Neuronal stem cell (in vitro differentiated cells): ENCODE measurements around the gene CFAP54.

Experiments used
- DNase-seq: peaks from one replicate; pipeline ENCODE4 v3.0.0-alpha.2; 2013; ENCODE audit warnings: low spot score
- H2AFZ ChIP-seq: one replicate; pipeline ENCODE4 v1.6.1; 2013; ENCODE audit warnings: mild to moderate bottlenecking, low read length, inconsistent platforms
- H2AK5ac ChIP-seq: 2 replicates; pipeline ENCODE4 v1.6.1; 2013; ENCODE audit warnings: low read depth, mild to moderate bottlenecking, inconsistent platforms, low read length, moderate library complexity, mixed read lengths
- H2BK120ac ChIP-seq: 2 replicates; pipeline ENCODE4 v1.6.1; 2013; ENCODE audit warnings: low read depth, mild to moderate bottlenecking, inconsistent platforms, low read length, moderate library complexity, mixed read lengths
- H2BK12ac ChIP-seq: one replicate; pipeline ENCODE4 v1.6.1; 2013; ENCODE audit warnings: low read length, inconsistent platforms
- H2BK15ac ChIP-seq: 2 replicates; pipeline ENCODE4 v1.6.1; 2013; ENCODE audit warnings: mild to moderate bottlenecking, low read length, inconsistent platforms, mixed read lengths
- H2BK5ac ChIP-seq: one replicate; pipeline ENCODE4 v1.6.1; 2013; ENCODE audit warnings: inconsistent platforms, mild to moderate bottlenecking, low read length, moderate library complexity
- H3K14ac ChIP-seq: one replicate; pipeline ENCODE4 v1.6.1; 2013; ENCODE audit warnings: low read length, inconsistent platforms
- H3K18ac ChIP-seq: 2 replicates; pipeline ENCODE4 v1.6.1; 2013; ENCODE audit warnings: low read length, inconsistent platforms
- H3K23ac ChIP-seq: 2 replicates; pipeline ENCODE4 v1.6.1; 2013; ENCODE audit warnings: low read depth, mild to moderate bottlenecking, mixed read lengths, low read length, inconsistent platforms; ENCODE audit not compliant: poor library complexity
- H3K27ac ChIP-seq: replicated peaks from 3 replicates; pipeline ENCODE4 v1.5.1; 2013; ENCODE audit warnings: low read length, inconsistent platforms
- H3K27me3 ChIP-seq, 3 experiments: 2 replicates each; pipeline ENCODE4 v1.6.1; 2013; ENCODE audit warnings: low read length in 3 of 3, mild to moderate bottlenecking in 2 of 3, inconsistent platforms in 1 of 3, low read depth in 1 of 3, mixed read lengths in 1 of 3, moderate library complexity in 1 of 3; ENCODE audit not compliant: control insufficient read depth in 3 of 3, insufficient read depth in 3 of 3
- H3K36me3 ChIP-seq, 2 donors: replicated peaks in 1 of 2; 2 replicates each; pipeline ENCODE4 v1.6.1; 2013; ENCODE audit warnings: low read length in 2 of 2; ENCODE audit not compliant: control insufficient read depth in 2 of 2, insufficient read depth in 2 of 2
- H3K4ac ChIP-seq: 2 replicates; pipeline ENCODE4 v1.6.1; 2013; ENCODE audit warnings: inconsistent platforms, mild to moderate bottlenecking, low read length, moderate library complexity
- H3K4me1 ChIP-seq, 2 donors: 1 replicate in 1 of 2; 2 replicates in 1 of 2; pipeline ENCODE4 v1.6.1; 2013; ENCODE audit warnings: low read length in 2 of 2, low read depth in 1 of 2; ENCODE audit not compliant: control insufficient read depth in 2 of 2, insufficient read depth in 1 of 2
- H3K4me2 ChIP-seq: one replicate; pipeline ENCODE4 v1.6.1; 2013; ENCODE audit warnings: mild to moderate bottlenecking, low read length, inconsistent platforms; ENCODE audit not compliant: insufficient read depth, poor library complexity, severe bottlenecking
- H3K4me3 ChIP-seq, 2 donors: 2 replicates each; pipeline ENCODE4 v1.5.1; 2013; ENCODE audit warnings: low read length in 2 of 2, mild to moderate bottlenecking in 2 of 2, inconsistent platforms in 1 of 2, moderate library complexity in 1 of 2
- H3K79me1 ChIP-seq: one replicate; pipeline ENCODE4 v1.6.1; 2013; ENCODE audit warnings: low read depth, mild to moderate bottlenecking, inconsistent platforms, low read length, moderate library complexity
- H3K9ac ChIP-seq: one replicate; pipeline ENCODE4 v1.6.1; 2013; ENCODE audit warnings: mild to moderate bottlenecking, low read depth, low read length, inconsistent platforms; ENCODE audit not compliant: poor library complexity
- H3K9me3 ChIP-seq, 2 donors: replicated peaks in 1 of 2; 2 replicates each; pipeline versions ENCODE3 to v1.6.1; 2013; ENCODE audit warnings: low read length in 2 of 2, mild to moderate bottlenecking in 2 of 2, inconsistent platforms in 1 of 2, low read depth in 1 of 2, mixed read lengths in 1 of 2, moderate library complexity in 1 of 2; ENCODE audit not compliant: control insufficient read depth in 2 of 2, insufficient read depth in 1 of 2
- H4K8ac ChIP-seq: one replicate; pipeline ENCODE4 v1.6.1; 2013; ENCODE audit warnings: low read depth, mild to moderate bottlenecking, inconsistent platforms, low read length, moderate library complexity
- H4K91ac ChIP-seq: one replicate; pipeline ENCODE4 v1.6.1; 2013; ENCODE audit warnings: low read length, low read depth, mild to moderate bottlenecking, inconsistent platforms; ENCODE audit not compliant: poor library complexity
- WGBS, 2 donors: extraction: QIAGEN DNeasy Blood & Tissue Kit; methylation state at CpG; one replicate each; pipeline ENCODE4 v1.1.7; 2013; ENCODE audit warnings: missing lambda C conversion rate in 2 of 2, mixed read lengths in 1 of 2; ENCODE audit not compliant: insufficient read length in 2 of 2, insufficient replicate concordance in 1 of 2; ENCODE audit errors: extremely low coverage in 2 of 2; 5-methylcytosine and 5-hydroxymethylcytosine counted together

Gene CFAP54

GRCh38 chr12:96824838-96825236 is 335.5 kb downstream of the CFAP54 start:
- Histone ChIP-seq H4K8ac (no peak overlapping the region), H3K4me2 (no peak overlapping the region), H3K79me1 (no peaks in the 10 kb centered on the region), H3K23ac (no peak overlapping the region), H2AK5ac (no peak overlapping the region), H4K91ac (no peak overlapping the region), H3K4me3 (no peak overlapping the region), H2BK12ac (no peak overlapping the region), H2BK5ac (no peak overlapping the region), H2BK120ac (no peak overlapping the region), H3K4me1 (peaks cover 0 to 1% of the 10 kb centered on the region in 2 donors), H3K27ac (no peak overlapping the region), H3K9ac (no peak overlapping the region), H3K27me3 (no peaks in the 10 kb centered on the region), H3K14ac (no peak overlapping the region), H3K36me3 (no peaks in the 10 kb centered on the region), H3K9me3 (no peaks in the 10 kb centered on the region), H3K18ac (no peak overlapping the region), H3K4ac (no peak overlapping the region), H2AFZ (no peak overlapping the region), H2BK15ac (no peak overlapping the region)
- no CpG with 5 or more reads among the region's 2 CpGs for WGBS, 2 donors
- no peak for DNase-seq

- Histone ChIP-seq H2BK5ac (no peak overlapping the region), H3K27ac (no peak overlapping the region), H2BK12ac (no peak overlapping the region), H3K9me3 (peaks cover 0 to 5% of the 10 kb centered on the region in 2 donors), H3K9ac (no peak overlapping the region), H3K4ac (no peak overlapping the region), H3K27me3 (no peaks in the 10 kb centered on the region), H2AFZ (no peak overlapping the region), H3K4me3 (no peak overlapping the region), H3K4me2 (no peak overlapping the region), H4K8ac (no peak overlapping the region), H2BK15ac (no peak overlapping the region), H3K14ac (no peak overlapping the region), H2BK120ac (no peak overlapping the region), H3K79me1 (no peaks in the 10 kb centered on the region), H4K91ac (no peak overlapping the region), H3K36me3 (no peaks in the 10 kb centered on the region), H3K18ac (no peak overlapping the region), H3K4me1 (no peaks in the 10 kb centered on the region), H2AK5ac (no peak overlapping the region), H3K23ac (no peak overlapping the region)
- WGBS, 2 donors = no CpG with 5 or more reads among the region's 5 CpGs
- DNase-seq = no peak
These were observed 338.9 kb downstream of the CFAP54 start for GRCh38 chr12:96828169-96828789.

- no peak overlapping the region for H2BK5ac ChIP-seq
- no peaks in the 10 kb centered on the region for H3K36me3 ChIP-seq
- no peak overlapping the region for H3K23ac ChIP-seq
- WGBS, 2 donors = no CpG with 5 or more reads among the region's 3 CpGs
- no peak overlapping the region for H3K14ac ChIP-seq
- no peaks in the 10 kb centered on the region for H3K27me3 ChIP-seq
- H3K4me1 ChIP-seq = no peaks in the 10 kb centered on the region
- no peak overlapping the region for H3K9ac ChIP-seq
- H3K18ac ChIP-seq = no peak overlapping the region
- H2BK120ac ChIP-seq = no peak overlapping the region
- peaks cover 2 to 5% of the 10 kb centered on the region in 2 donors for H3K9me3 ChIP-seq
- no peak overlapping the region for H2AFZ ChIP-seq
- H4K8ac ChIP-seq = no peak overlapping the region
- H4K91ac ChIP-seq = no peak overlapping the region
- no peak overlapping the region for H2AK5ac ChIP-seq
- no peak for DNase-seq
- H3K4me3 ChIP-seq = no peak overlapping the region
- H3K4me2 ChIP-seq = no peak overlapping the region
- H3K79me1 ChIP-seq = no peaks in the 10 kb centered on the region
- H2BK15ac ChIP-seq = no peak overlapping the region
- H3K4ac ChIP-seq = no peak overlapping the region
- H2BK12ac ChIP-seq = no peak overlapping the region
- no peak overlapping the region for H3K27ac ChIP-seq
These were observed 340.0 kb downstream of the CFAP54 start for GRCh38 chr12:96829354-96829753.

- H3K4me1 ChIP-seq = no peaks in the 10 kb centered on the region
- peaks cover 0 to 2% (median 0%) of the 10 kb centered on the region in 3 experiments for H3K27me3 ChIP-seq
- no peak overlapping the region for H2BK12ac ChIP-seq
- no peak overlapping the region for H3K14ac ChIP-seq
- H3K4me3 ChIP-seq = no peak overlapping the region
- H3K79me1 ChIP-seq = no peaks in the 10 kb centered on the region
- WGBS, 2 donors = no CpG with 5 or more reads among the region's 1 CpG
- no peak overlapping the region for H2AFZ ChIP-seq
- H3K27ac ChIP-seq = no peak overlapping the region
- H3K9ac ChIP-seq = no peak overlapping the region
- H2BK5ac ChIP-seq = no peak overlapping the region
- no peaks in the 10 kb centered on the region for H3K36me3 ChIP-seq
- H3K4ac ChIP-seq = no peak overlapping the region
- no peak overlapping the region for H3K4me2 ChIP-seq
- H4K8ac ChIP-seq = no peak overlapping the region
- H4K91ac ChIP-seq = no peak overlapping the region
- no peak overlapping the region for H2BK15ac ChIP-seq
- DNase-seq = no peak
- no peak overlapping the region for H3K18ac ChIP-seq
- peaks cover 2 to 5% of the 10 kb centered on the region in 2 donors for H3K9me3 ChIP-seq
- H3K23ac ChIP-seq = no peak overlapping the region
- no peak overlapping the region for H2BK120ac ChIP-seq
- H2AK5ac ChIP-seq = no peak overlapping the region
These were observed 342.0 kb downstream of the CFAP54 start for GRCh38 chr12:96831346-96831745.
